GM12875 (cell line): ENCODE results near the gene ZC2HC1B.

Source experiments
- H3K4me3 ChIP-seq: one replicate; pipeline ENCODE4 v1.5.1; 2011; ENCODE audit warnings: low read depth, low read length, control low read depth
- TF ChIP-seq, protein P1 (sequence below): IDR thresholded peaks from 2 replicates; pipeline ENCODE4 v1.5.1; 2011; ENCODE audit warnings: low read depth, mild to moderate bottlenecking, control low read depth, inconsistent platforms, low read length, moderate library complexity, borderline replicate concordance; ENCODE audit not compliant: insufficient read depth

Gene ZC2HC1B

DNA sequence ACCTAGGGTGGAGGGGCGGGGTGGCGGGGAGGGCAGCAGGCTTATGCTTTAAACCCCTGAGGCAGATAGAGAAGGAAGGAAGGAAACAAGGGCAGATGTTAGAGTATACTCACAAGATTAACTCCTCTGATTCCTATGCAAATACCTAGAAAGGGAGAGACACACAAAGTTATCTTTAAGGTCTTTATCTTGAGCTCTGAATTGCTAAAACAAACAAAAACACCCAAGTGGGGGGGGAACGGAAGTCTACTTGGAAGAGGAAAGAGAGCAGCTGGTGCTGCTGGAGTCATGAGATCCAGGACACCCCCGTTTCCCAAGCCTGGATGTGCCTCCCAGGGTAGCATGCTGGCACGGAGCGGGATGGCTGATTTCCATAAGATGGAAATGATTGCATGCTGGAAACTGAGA, 100.4 kb downstream of the ZC2HC1B start:
- TF ChIP-seq, protein P1, sequence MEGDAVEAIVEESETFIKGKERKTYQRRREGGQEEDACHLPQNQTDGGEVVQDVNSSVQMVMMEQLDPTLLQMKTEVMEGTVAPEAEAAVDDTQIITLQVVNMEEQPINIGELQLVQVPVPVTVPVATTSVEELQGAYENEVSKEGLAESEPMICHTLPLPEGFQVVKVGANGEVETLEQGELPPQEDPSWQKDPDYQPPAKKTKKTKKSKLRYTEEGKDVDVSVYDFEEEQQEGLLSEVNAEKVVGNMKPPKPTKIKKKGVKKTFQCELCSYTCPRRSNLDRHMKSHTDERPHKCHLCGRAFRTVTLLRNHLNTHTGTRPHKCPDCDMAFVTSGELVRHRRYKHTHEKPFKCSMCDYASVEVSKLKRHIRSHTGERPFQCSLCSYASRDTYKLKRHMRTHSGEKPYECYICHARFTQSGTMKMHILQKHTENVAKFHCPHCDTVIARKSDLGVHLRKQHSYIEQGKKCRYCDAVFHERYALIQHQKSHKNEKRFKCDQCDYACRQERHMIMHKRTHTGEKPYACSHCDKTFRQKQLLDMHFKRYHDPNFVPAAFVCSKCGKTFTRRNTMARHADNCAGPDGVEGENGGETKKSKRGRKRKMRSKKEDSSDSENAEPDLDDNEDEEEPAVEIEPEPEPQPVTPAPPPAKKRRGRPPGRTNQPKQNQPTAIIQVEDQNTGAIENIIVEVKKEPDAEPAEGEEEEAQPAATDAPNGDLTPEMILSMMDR, result no peak
- H3K4me3 ChIP-seq, result no peak overlapping the region

DNA sequence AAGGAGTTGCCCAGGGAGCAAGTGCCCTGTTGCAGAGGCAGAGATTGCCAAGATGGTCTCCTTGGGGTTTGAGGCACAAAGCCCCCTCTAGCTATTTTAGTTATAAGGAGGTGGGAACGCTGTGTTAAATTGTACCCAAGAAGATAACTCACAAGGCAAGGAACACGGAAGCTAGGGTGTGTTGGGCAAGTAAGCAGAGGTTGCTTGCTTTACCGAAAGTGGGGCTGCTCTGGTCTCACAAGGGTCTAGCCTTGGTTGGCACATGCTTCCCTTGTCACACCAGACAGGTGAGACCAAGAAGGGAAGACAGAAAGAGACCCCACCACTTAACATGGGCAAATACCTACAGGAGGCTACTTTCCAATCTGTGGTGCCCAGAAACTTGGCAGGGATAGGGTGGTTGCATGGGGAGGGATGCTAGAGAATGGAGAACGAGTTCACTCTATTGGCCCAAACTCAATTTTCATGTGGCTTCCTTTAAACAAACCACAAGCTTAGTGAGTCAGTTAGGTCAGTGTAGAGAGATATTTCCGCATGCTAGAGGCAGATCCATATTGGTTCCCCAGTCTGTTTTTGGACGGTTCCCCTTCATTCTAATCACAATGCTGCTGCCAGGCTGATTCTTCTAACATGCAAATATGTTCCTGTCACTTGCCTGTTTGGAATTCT, 101.4 kb downstream of the ZC2HC1B start:
- H3K4me3 ChIP-seq, result no peak overlapping the region
- TF ChIP-seq, protein P1, result no peak

DNA sequence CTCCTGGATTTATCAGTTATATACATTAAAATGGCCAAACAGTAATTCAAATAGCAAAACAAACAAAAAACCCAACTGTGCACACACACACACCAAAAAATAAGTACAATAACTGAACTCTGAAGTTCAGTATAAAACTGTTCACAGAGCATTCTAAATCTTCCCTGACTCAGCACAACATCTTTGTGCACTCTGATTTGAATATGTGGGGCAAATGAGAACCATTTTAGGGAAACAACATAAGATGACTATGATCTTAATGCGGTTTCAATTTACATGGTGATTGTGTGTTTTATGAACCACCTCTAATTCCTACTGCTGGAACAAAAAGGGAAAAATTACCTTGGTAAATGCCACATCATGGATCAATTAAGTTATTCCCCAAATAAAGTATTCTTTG, 102.0 kb downstream of the ZC2HC1B start:
- H3K4me3 ChIP-seq, result no peak overlapping the region
- TF ChIP-seq, protein P1, result no peak

DNA sequence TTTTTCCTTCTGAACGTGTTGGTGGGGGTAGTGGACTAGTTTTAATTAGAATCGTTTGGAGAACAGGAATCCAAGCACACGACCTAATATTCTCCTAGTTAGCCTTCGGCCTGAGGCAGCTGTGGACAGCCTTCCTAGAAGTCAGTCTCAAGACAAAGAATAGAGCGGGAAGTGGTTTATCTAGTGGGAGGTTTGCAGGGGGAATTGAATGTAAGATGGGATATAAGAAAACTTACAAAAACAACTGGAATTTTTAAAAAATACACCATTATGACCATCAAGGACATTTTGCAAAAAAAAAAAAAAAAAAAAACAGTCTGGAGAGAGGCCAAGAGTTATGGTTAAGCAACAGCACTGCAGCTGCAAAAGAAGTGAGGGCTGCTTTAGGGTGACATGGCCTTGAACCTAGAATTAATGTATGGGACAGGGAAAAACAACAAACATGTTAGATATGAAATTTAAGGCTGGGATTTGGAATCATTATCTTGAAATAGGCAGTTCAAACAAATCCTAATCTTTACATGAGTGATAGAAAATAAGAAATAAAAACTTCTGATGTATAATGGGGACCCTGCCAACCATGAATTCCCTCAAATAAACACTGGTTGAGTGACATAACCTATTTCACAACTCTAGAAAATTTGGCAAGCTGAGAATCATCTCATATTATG, 103.6 kb downstream of the ZC2HC1B start:
- TF ChIP-seq, protein P1, result no peak
- no peak overlapping the region for H3K4me3 ChIP-seq

DNA sequence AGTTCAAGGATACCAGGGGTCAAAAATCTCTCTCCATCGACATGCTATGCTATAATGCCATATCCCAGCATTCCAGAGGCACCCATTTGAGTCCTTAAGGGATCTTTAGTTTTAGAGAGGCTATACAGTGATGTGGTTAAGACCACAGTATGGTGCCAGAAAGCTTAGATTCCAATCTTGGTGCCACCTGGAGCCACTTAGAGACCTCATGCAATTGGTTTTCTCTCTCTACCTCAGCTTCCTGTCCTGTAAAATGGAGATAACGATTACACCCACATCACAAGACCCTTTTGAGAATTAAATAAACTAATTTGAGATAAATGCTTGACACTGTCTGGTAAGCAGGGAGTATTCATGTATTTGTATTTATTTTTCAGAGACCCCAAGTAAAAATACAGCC, 104.8 kb downstream of the ZC2HC1B start:
- TF ChIP-seq, protein P1, result no peak

DNA sequence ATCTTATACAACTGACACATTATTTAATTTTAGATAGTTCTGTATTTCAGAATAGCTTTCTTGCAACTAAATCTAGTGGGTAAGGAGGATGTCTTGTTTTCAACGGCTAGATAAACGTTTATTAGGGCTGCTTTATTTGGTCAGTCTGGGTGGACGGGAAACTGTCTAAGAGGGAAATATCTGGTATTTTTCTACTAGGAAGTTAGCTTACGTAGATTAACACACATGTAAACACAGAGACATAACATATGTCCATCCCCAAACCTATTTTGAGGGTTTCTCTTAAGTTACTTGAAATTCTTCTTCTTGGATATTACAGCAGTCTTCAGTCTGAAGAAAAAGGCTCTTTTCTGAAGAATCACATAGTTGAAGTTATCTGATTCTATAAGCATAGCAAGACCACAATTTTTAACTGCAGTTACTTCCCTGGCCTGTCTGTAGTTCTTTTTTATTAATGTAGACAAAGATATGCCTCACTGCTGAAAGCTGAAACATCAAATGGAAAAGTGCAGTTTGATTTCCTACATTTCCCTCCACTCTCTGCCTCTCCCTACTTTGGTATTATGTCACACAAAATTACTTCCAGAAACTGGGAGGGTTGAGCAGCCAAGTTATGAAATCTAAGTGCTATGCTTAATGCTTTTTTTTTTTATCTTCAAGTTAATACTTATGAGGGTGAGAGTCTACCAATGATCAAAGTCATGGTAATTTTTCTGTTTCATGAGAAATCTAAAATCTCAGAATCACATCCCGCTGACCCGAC, 106.4 kb downstream of the ZC2HC1B start:
- no peak overlapping the region for H3K4me3 ChIP-seq
- TF ChIP-seq, protein P1, result no peak

More for the DNA sequence above, 104.8 kb downstream of the ZC2HC1B start:
- no peak overlapping the region for H3K4me3 ChIP-seq
